Activated gamma-delta T cell treated with Interleukin-2 at 50 U/mL for 16 hours (primary cell): Measurements from ENCODE around the gene GREM1.

Source experiments
- DNase-seq: peaks from one replicate; pipeline ENCODE4 v3.0.0-alpha.2; 2020

Gene GREM1

GRCh38 chr15:32733281-32733680, 15.5 kb downstream of the GREM1 start:
- DNase-seq: no peak

- DNase-seq: no peak
These were observed 18.3 kb downstream of the GREM1 start for GRCh38 chr15:32735989-32736700.

DNA sequence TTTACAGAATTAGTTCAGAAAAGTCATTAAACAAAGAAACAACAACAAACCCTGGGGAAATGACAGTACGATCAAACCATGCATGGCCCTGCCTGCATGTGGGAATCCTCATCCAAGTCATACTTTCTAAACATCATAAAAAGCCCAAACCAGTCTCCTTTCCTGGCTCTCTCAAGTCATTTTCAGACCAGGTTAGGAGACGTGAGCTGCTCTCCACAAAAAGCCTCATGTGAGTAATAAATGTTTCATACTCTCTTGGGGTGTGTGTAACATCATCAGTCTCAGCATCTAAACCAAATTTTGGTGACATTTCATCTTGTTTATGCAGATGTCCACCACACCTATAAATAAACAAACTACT, 18.9 kb downstream of the GREM1 start:
- DNase-seq: no peak

DNA sequence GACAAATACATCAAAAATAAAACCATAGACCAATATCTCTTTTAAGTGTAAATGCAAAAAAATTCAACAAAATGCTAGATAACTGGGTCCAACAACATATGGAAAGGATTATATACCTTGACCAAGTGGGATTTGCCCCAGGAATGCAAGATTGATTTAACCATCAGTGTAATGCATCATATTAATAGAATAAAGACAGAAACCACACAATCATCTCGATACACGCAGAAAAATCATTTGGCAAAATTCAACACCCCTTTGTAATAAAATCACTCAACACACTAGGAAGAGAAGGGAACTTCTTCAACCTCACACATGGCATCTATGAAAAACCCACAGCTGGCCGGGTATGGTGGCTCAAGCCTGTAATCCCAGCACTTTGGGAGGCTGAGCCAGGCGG, 19.5 kb downstream of the GREM1 start:
- no peak for DNase-seq

- no peak for DNase-seq
These were observed 20.9 kb downstream of the GREM1 start for GRCh38 chr15:32738666-32739065.

- DNase-seq: no peak
These were observed 21.8 kb downstream of the GREM1 start for GRCh38 chr15:32739522-32740063.

GRCh38 chr15:32743411-32744140, 25.8 kb downstream of the GREM1 start:
- no peak for DNase-seq

GRCh38 chr15:32746116-32746857, 28.5 kb downstream of the GREM1 start:
- no peak for DNase-seq

- no peak for DNase-seq
These were observed 30.1 kb downstream of the GREM1 start for GRCh38 chr15:32747921-32748342.

- DNase-seq: no peak
These were observed 33.2 kb downstream of the GREM1 start for GRCh38 chr15:32750979-32751378.

DNA sequence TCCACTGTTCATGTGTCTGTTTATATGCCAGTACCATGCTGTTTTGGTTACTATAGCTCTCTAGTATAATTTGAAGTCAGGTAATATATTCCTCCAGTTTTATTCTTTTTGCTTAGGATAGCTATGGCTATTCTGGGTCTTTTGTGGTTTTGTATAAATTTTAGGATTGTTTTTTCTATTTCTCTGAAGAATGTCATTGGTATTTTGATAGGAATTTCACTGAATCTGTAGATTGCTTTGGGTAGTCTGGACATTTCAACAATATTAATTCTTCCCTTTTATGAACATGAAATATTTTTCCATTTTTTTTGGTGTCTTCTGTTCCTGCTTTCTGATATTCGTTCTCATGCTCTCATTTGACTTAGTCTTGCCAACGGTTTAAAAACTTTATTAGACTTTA, 39.6 kb downstream of the GREM1 start:
- DNase-seq: no peak

- DNase-seq: no peak
These were observed 45.5 kb downstream of the GREM1 start for GRCh38 chr15:32763295-32763694.

GRCh38 chr15:32765236-32765635, 47.4 kb downstream of the GREM1 start:
- no peak for DNase-seq

DNA sequence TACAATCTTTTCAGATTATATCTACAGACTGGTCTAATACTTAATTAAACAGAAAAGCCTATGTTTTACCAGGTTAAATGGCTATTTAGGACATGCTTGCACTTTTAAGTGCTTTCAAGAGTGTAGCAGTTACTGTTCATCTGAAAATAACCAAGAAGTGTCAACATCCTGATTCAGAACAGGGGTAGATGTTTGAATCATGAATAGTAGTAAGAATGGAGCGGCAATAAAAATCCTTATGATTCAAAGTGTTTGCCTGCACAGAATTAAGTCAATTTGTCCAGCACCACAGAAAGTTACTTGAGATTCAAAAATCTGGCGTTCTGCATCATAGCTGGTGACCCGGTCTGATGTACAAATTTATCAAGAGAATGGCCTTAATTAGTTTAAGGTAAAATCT, 48.3 kb downstream of the GREM1 start:
- no peak for DNase-seq

GRCh38 chr15:32767236-32767635, 49.4 kb downstream of the GREM1 start:
- DNase-seq: no peak

DNA sequence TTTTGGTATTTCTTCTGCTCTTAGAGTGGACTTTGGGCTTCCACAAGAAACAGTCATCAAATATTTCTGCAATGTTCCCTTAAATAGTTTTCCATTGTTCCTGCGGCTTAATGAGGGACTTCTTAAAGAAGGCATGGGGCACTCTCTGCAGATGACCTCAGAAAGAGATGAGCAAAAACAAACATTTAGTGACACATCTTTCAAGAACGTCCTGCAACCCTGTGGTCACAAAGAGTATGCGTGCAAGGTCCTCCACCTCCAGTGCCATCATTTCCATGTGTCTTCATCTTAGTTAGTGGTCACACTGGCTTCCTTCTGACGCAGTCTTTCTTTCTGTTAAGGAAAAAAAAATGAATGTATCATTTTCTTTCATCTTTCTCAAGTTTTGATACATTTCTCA, 56.2 kb downstream of the GREM1 start:
- no peak for DNase-seq

DNA sequence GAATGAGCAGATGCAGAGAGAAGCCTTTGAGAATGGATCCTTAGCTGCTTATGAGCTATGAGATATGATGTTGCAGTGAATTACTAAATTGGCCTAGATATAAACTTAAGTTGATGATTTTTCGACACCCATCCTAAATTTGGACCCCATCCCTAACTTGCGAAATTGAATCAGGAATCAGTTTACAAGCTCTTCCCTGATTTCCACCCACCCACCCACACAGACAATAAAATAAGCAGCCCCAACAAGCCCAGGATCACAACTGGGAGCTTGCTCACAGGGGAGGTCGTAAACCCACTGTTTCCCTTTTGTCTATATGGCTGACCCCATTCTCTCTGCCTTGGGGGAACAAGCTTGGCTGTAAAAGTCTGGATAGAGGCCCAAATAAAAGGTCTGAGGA, 57.3 kb downstream of the GREM1 start:
- no peak for DNase-seq

- no peak for DNase-seq
These were observed 60.8 kb downstream of the GREM1 start for GRCh38 chr15:32778391-32779176.

DNA sequence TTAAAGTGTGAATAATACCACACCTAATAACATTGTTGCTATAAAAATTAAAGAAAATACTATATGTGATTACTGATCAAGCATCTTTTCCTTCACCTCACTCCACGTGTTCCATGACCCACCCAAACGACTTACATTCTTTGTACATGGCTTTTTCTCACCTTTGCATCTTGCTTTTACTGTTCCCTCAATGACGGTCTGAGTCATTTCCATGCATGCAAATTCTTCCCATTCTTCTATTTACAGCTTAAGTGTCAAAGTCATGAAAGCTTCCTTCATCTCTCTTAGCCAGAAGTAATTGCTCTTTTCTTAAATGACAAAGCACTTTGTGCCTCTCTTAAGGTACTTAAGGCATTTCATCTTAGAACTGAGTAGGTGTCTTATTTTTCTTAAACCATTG, 64.0 kb downstream of the GREM1 start:
- no peak for DNase-seq

DNA sequence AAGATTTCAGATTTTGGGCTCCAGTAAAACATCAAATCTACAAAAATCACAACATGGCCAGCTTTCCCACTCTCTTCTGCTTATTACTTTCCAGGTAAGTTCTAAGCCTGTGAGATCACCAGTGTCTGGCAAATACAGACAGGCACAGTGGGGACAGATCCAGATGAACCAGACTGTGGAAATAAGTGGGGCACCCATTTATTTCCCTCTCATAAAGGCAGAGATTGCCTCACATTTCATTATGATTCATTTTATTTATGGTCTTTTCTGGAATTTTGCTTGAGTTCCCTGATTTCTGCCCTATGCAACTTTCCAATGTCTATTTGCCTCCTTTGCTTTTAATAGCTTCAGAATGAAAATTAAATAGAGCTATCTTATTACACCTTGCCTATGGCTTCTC, 66.8 kb downstream of the GREM1 start:
- DNase-seq: no peak

DNA sequence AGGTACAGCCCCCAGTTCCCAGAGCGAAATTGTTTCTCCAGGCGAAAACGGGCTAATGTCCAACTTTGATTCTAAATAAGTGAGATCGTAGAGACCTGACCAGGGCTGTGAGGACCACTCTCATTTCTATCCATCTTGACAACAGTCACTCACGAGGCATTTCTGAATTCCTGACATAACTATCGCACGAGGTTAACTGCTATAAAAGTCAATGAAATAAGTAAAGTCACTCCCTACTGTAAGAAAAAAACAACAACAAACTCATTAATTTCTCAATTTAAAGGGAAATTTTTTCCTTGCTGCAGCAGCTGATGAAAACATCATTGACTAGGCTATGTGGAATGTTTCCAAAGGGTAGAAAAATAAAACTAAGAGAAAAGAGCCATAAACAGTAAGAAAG, 69.1 kb downstream of the GREM1 start:
- no peak for DNase-seq

- DNase-seq: no peak
These were observed 70.1 kb downstream of the GREM1 start for GRCh38 chr15:32787949-32788348.
